Renal cortex interstitium (tissue), 11 donors: ENCODE measurements around the gene UNC93B1. TPM values are rescaled to one million over a fixed set of nuclear protein-coding genes. Genes with fewer than 3 reads are reported as not detected.
A peak's percentile ranks its signal among the peaks of the same experiment; 100 is the strongest.

Experiments
- DNase-seq, 11 donors: peaks; one replicate each; pipeline ENCODE4 v3.0.0-alpha.2; 2013; ENCODE audit warnings: low read depth in 9 of 11, low spot score in 4 of 11; ENCODE audit errors: extremely low read depth in 1 of 11
- polyA plus RNA-seq, 3 donors: library from polyadenylated mRNA; unstranded; fragments of 120-200 nt; gene quantifications; one replicate each; pipeline ENCODE4 v1.2.1, GENCODE V29; 2013; ENCODE audit not compliant: insufficient read length in 3 of 3

The UNC93B1 gene
- polyA plus RNA-seq, 3 donors = 7.3 to 14.6 (median 10.5) TPM

DNA sequence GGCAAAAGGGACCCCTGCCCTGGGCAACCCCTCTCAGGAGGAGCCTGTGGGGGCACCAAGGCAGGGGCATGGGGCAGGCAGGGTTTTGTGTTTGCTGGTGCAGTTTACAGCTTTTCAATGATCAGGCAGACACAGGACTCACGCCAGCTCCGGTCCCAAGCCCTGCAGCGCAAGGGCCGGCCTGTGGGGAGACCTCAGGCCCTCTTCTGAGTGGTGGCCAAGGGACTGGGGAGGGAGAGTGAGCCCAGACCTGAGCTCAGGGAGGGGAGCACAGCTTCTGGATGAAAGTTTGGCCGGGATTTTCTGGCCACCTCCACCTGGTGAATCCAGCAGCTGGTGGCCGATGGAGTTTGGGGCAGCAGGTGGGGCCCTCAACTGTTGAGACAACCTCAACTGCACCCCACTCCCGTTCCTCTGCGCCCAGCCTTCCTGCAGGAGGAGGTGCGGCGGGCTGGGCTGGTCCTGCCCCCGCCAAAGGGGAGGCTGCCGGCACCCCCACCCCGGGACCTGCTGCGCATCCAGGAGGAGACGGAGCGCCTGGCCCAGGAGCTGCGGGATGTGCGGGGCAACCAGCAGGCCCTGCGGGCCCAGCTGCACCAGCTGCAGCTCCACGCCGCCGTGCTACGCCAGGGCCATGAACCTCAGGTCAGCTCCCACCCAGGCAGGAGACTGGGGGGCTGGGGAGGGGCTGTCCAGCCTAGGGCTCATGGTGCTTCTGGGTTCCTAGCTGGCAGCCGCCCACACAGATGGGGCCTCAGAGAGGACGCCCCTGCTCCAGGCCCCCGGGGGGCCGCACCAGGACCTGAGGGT, 38.5 kb upstream of the UNC93B1 start:
- DNase-seq = no peak

DNA sequence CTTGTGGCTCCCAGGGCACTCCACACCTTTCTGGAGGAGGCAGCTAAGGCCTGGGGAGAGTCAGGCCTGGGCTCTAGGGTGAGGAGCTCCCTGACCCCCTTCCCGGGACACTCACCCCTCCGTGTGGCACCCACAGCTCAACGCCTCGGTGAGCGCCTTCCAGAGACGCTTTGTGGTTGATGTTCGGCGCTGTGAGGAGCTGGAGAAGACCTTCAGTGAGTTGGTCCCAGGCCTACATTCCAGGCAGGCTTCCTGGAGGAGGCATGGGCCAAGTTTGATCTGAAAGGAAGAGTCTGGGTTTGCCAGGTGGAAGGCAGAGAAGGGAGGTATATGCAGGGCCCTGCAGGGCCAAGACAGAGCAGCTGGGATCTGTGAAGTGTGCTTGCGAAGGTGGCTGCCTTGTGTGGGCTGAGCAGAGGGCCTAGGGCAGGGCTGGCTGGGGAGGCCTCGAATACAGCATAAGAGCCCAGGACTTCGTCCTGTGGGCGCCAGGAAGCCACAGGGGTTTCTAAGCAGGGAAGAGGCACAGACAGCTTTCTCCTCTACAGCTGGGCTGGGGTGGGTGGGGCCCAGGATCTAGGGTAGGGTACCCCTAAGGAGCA, 37.8 kb upstream of the UNC93B1 start:
- no peak for DNase-seq

DNA sequence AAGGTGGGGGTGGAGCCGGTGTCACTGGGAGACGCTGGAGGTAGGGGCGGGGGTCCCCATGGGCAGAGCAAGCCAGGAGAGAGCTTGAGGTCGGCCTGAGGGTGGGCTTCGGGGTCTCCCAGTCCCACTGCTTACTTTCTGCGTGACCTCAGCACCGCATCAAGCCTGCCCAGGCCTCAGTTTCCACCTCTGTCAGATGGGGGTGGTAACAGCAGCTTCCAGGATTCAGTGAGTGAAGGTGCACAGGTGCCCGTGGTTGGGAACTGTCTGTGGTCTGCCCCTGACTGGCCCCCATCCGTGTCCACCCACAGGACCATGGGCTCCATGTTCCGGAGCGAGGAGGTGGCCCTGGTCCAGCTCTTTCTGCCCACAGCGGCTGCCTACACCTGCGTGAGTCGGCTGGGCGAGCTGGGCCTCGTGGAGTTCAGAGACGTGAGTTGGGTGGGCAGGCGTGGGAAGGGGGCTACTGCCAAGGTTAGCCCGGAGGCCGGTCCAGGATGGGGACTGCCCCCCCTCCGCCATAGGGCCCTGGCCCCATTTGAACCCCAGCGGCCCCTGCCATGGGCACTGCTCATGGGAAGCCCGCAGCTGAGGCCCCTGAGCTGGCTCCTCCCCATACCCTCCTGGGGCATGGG, 37.2 kb upstream of the UNC93B1 start:
- no peak for DNase-seq

DNA sequence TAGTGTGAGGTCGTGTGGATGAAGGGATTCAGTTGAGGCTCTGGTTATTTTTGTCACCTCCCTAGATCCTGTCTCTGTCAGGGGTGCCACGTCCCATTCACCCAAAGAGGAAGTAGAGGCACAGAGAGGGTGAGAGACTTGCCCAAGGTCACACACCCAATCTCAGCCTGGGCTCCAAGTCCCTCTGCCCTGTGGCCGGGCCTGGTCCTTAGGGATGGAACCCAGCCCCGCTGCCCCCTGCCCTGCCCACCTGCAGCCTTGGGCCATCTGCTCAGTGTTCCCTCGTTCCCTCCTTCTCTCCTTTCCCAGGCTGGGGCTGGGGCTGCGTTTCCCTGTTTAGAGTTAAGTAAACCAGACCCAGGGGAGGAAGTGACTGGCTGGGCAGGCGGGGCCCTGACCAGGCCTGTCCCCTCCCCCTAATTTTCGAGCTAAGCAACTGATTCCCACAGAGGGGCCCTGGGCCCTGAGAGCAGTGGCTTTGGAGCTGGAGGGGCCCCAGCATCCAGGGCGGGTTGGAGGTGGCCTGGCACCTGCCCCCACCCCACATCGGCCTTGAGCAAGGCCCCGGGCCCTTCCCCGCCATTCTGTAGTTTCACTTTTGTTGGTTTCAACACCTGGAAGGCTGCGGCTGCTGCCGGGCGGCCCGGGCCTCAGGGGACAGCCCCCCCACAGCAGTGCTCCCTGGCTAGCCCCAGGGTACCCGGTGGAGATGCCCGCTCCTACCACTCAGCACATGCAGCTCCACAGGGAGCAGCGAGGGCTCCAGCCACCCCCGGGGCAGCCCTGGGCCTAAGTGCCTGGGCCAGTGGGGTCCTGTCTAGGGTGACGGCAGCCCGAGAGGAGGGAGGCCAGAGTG, 36.4 kb upstream of the UNC93B1 start:
- DNase-seq = peak in 6 of 11 donors; percentile 33 to 56 (median 42)

- no peak for DNase-seq
These were observed 35.7 kb upstream of the UNC93B1 start for GRCh38 chr11:68039526-68040086.

DNA sequence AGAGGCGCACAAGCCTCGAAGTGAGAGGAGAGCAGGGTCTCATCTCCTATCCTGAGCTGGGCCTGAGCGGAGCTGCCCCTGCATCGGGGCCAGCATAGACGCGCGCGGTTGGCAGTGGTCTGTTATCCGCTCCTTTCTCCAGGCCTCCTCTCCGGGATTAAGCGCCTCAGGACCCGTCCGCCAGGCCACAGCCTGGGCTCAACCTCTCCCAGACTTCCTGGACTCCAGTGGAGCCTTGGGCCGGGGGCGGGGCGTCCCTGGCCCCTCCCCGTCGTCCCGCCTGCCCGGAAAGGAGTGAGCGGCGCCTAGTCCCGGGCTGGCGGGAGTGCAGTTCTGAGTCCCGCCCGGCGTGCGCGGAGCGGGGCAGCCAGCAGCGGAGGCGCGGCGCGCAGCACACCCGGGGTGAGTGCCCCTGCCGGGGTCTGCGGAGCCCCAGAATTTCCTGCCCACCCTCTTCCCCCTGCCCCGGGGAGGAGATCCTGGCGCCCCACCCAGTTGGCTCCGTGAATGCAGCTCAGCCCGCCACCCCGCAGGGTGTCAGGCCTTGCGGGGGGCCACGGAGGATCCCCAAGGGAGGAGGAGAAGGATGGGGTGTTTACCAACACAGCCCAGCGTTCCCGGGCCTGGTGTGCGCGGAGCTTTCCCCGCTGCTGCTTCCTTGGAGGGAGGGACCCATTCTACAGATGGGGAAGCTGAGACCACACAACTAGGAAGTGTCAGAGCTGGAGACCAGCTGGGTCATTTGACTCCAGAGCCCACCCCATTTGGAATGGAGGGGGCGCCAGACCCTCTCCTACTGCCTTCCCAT, 35.0 kb upstream of the UNC93B1 start, which contains the start of gene TCIRG1:
Gene TCIRG1, plus strand, starts transcription at position 308 of the 808 bp plus-strand sequence. CDS start 2,247 bp downstream, outside the sequence.
- DNase-seq = peak in 5 of 11 donors; percentile 42 to 65 (median 46)

GRCh38 chr11:68038226-68038717, 34.4 kb upstream of the UNC93B1 start:
- no peak for DNase-seq

- DNase-seq = no peak
These were observed 33.7 kb upstream of the UNC93B1 start for GRCh38 chr11:68037411-68038225.

- DNase-seq = no peak
These were observed 32.9 kb upstream of the UNC93B1 start for GRCh38 chr11:68036717-68037239.

DNA sequence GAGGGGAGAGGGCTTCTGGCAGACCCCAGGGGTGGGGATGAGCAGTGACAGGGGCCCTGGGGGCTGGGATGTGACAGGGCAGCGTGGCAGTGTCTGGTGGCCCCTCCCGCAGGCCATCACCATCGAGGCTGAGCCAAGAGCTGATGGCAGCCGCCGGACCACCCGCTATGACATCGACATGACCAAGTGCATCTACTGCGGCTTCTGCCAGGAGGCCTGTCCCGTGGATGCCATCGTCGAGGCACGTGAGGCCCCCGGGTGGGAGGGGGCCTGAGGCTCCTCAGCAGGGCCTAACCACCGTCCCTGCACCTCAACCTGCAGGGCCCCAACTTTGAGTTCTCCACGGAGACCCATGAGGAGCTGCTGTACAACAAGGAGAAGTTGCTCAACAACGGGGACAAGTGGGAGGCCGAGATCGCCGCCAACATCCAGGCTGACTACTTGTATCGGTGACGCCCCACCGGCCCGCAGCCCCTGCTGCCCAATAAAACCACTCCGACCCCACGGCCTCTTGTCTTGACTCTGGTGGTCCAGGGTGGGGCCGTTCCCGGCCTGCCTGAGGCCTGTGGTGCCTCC, 32.3 kb upstream of the UNC93B1 start:
- no peak for DNase-seq

DNA sequence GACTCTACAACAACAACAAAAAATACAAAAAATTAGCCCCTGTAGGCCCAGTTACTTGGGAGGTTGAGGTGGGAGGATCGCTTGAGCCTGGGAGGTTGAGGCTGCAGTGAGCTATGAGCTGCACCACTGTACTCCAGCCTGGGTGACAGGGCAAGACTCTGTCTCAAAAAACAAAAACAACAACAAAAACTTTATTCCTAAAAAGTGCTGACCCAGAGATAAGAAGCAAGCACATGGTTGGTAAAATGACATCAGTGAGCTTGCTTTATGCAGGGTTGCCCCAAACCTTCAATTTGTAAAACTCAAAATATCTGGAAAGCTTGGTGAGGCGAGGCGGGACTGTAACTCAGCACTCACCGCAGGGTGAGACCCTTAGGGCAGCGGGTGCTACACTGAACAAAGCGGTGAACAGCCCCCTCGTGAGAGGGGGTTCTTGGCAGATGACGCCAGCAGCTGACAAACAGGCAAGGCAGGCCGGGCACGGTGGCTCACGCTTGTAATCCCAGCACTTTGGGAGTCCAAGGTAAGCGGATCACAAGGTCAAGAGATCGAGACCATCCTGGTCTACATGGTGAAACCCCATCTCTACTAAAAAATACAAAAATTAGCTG, 31.5 kb upstream of the UNC93B1 start:
- DNase-seq = no peak

- no peak for DNase-seq
These were observed 29.8 kb upstream of the UNC93B1 start for GRCh38 chr11:68033708-68034045.

- DNase-seq = no peak
These were observed 29.3 kb upstream of the UNC93B1 start for GRCh38 chr11:68032997-68033707.

DNA sequence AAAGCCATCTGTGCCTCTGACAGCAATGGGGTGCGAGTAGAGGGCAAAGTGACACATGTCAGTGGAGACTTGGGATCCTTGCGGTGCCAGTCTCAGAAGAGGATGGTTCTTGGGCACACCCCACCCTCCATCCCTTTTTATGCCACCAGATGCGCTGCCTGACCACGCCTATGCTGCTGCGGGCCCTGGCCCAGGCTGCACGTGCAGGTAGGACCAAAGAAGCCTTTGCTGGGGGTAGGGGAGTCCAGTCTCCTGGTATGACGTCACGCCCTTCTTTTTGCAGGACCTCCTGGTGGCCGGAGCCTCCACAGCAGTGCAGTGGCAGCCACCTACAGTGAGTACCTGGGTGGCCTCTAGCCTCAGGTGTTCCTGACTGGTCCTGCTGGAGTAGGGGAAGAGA, 28.1 kb upstream of the UNC93B1 start:
- no peak for DNase-seq

DNA sequence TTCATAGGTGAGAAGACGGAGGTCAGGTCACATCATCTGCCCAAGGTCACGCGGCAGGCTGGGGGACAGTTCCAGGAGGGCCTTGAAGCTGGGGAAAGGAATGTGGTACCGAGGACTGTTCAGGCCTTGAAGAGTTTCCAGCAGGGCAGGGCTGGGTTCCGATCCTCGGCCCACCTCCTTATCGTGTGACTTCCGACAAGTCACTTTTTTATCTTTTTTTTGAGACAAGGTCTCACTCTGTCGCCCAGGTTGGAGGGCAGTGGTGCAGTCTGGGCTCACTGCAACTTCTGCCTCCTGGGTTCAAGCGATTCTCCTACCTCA, 27.2 kb upstream of the UNC93B1 start:
- no peak for DNase-seq
